Measurements from ENCODE around the gene CRIP3. TPM values are rescaled to one million over a fixed set of nuclear protein-coding genes. Genes with fewer than 3 reads are reported as not detected.
"Not testable (repeated sequence)": the region's sequence is repeated elsewhere in the genome, so short reads cannot be mapped to it uniquely, and the experiment has no call there.

CRIP3 gene
- not detected in 2 replicates for total RNA-seq

GRCh38 chr6:43308101-43308989, at the start of gene CRIP3:
Gene CRIP3 (minus strand): TSS chr6:43308826. CDS start chr6:43308792, 34 bp downstream.
- DNase-seq (ENCODE audit: extremely low read depth, low read depth, low spot score), result no peak

GRCh38 chr6:43355862-43356590, 47.4 kb upstream of the CRIP3 start:
- no peak for DNase-seq (ENCODE audit: extremely low read depth, low read depth, low spot score)

- DNase-seq (ENCODE audit: extremely low read depth, low read depth, low spot score), result not testable (repeated sequence)
These were observed 43.3 kb upstream of the CRIP3 start for GRCh38 chr6:43351951-43352350.

GRCh38 chr6:43347444-43347843, 38.8 kb upstream of the CRIP3 start:
- DNase-seq (ENCODE audit: extremely low read depth, low read depth, low spot score), result no peak

- DNase-seq (ENCODE audit: extremely low read depth, low read depth, low spot score), result no peak
These were observed 38.4 kb upstream of the CRIP3 start for GRCh38 chr6:43347021-43347420.

GRCh38 chr6:43346243-43346642, 37.6 kb upstream of the CRIP3 start:
- not testable (repeated sequence) for DNase-seq (ENCODE audit: extremely low read depth, low read depth, low spot score)

- DNase-seq (ENCODE audit: extremely low read depth, low read depth, low spot score), result no peak
These were observed 30.5 kb upstream of the CRIP3 start for GRCh38 chr6:43339168-43339567.

- no peak for DNase-seq (ENCODE audit: extremely low read depth, low read depth, low spot score)
These were observed 29.6 kb upstream of the CRIP3 start for GRCh38 chr6:43338243-43338642.

GRCh38 chr6:43336382-43336781, 27.8 kb upstream of the CRIP3 start:
- no peak for DNase-seq (ENCODE audit: extremely low read depth, low read depth, low spot score)

GRCh38 chr6:43335469-43335868, 26.8 kb upstream of the CRIP3 start:
- DNase-seq (ENCODE audit: extremely low read depth, low read depth, low spot score), result no peak

- DNase-seq (ENCODE audit: extremely low read depth, low read depth, low spot score), result peak; percentile 29
These were observed 26.0 kb upstream of the CRIP3 start for GRCh38 chr6:43334466-43335095.

- DNase-seq (ENCODE audit: extremely low read depth, low read depth, low spot score), result no peak
These were observed 23.3 kb upstream of the CRIP3 start for GRCh38 chr6:43331891-43332290.

- no peak for DNase-seq (ENCODE audit: extremely low read depth, low read depth, low spot score)
These were observed 22.8 kb upstream of the CRIP3 start for GRCh38 chr6:43331470-43331869.

GRCh38 chr6:43328528-43328927, 19.9 kb upstream of the CRIP3 start:
- DNase-seq (ENCODE audit: extremely low read depth, low read depth, low spot score), result no peak

GRCh38 chr6:43325876-43326275, 17.2 kb upstream of the CRIP3 start:
- DNase-seq (ENCODE audit: extremely low read depth, low read depth, low spot score), result no peak

GRCh38 chr6:43318011-43318410, 9.4 kb upstream of the CRIP3 start:
- DNase-seq (ENCODE audit: extremely low read depth, low read depth, low spot score), result no peak

GRCh38 chr6:43313813-43314212, 5.2 kb upstream of the CRIP3 start:
- no peak for DNase-seq (ENCODE audit: extremely low read depth, low read depth, low spot score)

GRCh38 chr6:43311666-43312065, 3.0 kb upstream of the CRIP3 start:
- DNase-seq (ENCODE audit: extremely low read depth, low read depth, low spot score), result no peak

- no peak for DNase-seq (ENCODE audit: extremely low read depth, low read depth, low spot score)
These were observed 2.0 kb upstream of the CRIP3 start for GRCh38 chr6:43310624-43311023.

- no peak for DNase-seq (ENCODE audit: extremely low read depth, low read depth, low spot score)
These were observed 1.5 kb upstream of the CRIP3 start for GRCh38 chr6:43310134-43310533.

- DNase-seq (ENCODE audit: extremely low read depth, low read depth, low spot score), result no peak
These were observed 408 bp upstream of the CRIP3 start for GRCh38 chr6:43308990-43309477.
